GM19099 (cell line): ENCODE data around the gene POLA2.

Experiments
- POLR2A ChIP-seq: IDR thresholded peaks from 3 replicates; pipeline ENCODE4 v1.6.1; 2011; ENCODE audit warnings: low read depth; ENCODE audit not compliant: insufficient read length; ENCODE audit errors: extremely low read depth

Gene POLA2

DNA sequence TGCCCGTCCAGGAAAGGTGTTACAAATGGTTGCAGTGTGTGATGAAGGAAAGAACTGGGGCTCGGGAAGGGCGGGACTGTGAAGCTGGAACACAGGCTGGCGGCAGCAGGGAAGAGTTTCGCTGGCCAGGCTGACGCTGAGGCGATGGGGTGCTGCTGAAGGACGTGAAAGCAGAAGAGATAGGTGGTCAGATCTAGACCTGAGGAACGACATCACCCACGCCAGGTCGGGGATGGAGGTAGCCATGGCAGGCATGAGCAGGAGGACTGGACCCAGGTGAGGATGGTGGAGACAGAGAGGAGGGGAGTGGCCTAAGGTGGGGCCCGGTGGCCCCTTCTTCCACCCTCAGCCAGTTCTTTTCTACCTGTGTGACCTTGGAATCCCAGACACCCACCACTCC is 62.1 kb downstream of the POLA2 start:
- TF ChIP-seq POLR2A = no peak

DNA sequence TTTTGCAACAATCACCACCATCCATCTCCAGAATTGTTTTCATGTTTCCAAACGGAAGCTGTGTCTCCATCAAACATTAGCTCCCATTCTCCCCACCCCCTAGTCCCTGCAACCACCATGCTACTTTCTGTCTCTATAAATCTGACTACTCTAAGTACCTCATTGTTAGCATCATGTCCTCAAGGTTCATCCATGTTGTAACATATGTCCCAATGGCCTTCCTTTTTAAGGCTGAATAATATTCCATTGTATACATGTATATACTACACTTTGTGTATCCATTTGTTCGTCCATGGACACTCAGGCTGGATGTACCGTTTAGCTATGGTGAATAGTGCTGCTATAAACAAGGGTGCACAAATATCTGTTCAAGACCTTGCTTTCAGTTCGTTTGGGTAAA is 63.7 kb downstream of the POLA2 start:
- no peak for TF ChIP-seq POLR2A

DNA sequence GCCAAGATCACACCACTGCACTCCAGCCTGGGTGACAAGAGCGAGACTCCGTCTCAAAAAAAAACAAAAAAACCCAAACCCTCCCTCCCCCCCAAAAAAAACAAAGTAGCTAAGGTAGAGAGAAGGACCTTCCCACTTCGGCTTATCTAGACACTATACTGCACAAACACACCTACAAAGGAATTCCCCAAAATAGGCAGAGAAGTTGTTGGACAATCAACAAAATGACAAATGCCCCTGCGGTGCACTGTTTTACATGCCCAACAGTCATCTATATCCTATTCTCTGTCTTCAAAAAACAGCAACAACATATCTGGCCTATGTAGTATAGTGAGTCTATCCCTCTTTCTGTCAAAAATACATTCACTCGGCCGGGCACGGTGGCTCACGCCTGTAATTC is 65.3 kb downstream of the POLA2 start:
- no peak for TF ChIP-seq POLR2A

DNA sequence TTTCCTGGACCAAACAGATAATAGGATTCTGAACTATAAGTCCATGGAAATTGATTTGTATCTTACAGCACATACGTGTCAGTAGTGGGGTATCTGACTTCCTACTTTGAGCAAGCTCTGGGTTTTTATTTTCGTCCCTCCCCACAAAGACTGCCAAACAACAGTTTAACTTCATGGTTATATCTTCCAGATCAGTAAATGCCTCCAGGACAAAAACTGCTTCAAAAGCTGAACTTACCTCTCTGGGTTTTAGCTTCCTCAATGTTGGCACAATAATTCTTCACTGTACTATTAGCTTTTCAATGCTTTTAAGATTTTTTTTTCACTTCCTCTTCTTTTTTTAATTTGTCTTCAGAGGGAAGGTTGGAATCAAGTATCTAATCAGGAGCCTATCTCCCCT is 67.7 kb downstream of the POLA2 start:
- TF ChIP-seq POLR2A = no peak

DNA sequence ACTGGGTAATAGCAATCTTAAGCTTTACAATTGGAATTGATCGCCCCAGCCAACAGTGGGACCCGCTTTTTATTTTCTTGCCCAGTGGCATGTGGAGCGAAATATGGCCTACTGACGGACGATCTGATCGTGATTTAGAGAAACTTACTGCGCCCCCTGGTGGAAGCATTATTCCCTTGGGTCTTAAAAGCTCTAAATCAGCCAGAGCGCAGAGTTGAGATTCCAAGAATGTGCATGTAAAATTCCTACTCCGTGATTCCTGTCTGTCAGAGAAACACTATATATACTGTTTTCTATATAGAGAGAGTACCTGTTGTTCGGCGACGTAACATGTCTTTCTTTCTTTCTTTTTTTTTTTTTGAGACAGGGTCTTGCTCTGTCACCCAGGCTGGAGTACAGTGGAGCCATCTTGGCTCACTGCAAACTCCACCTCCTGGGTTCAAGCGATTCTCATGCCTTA is 68.2 kb downstream of the POLA2 start:
- TF ChIP-seq POLR2A = no peak

DNA sequence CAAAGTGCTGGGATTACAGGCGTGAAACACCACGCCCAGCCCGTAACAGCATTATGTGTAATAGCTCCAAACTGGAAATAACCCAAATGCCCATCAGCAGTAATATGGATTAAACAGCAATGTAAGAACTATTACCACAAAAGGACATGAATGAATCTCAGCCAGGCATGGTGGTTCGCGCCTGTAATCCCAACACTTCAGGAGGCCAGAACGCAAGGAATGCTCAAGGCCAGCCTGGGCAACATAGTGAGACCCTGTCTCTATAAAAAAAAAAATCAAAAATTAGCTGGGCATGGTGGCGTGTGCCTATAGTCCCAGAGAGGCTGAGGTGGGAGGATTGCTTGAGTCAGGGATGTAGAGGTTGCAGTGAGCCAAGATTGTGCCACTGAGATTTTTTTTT is 68.8 kb downstream of the POLA2 start:
- TF ChIP-seq POLR2A = no peak

DNA sequence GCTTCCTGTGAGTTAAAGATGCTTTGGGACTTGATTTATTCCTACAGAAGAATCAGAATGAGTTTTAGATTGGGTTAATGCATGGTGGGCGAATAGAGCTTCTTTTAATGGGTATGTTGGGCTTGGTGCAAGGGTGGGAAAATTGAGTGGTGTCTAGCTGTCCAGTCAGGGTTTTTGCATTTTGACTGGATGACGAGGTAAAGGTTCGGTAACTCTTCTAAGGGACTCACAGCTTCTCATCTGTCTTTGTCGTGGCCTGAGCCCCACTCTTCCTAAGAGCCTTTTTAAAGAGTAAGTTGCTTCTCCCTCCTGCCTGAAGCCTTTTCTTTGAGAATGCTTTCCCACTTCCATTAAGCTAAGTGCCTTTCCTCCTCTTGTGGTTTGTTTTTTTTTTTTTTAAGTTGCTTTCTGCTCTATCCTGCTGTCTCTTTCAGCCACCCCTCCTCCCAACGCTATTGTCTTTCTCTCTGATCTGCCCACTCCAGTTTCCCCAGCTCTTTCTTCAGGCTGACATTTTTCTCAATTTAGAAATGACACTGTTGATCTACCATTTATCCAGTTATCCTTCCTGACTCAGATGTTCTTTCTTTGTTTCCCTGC is 73.0 kb downstream of the POLA2 start:
- TF ChIP-seq POLR2A = no peak

DNA sequence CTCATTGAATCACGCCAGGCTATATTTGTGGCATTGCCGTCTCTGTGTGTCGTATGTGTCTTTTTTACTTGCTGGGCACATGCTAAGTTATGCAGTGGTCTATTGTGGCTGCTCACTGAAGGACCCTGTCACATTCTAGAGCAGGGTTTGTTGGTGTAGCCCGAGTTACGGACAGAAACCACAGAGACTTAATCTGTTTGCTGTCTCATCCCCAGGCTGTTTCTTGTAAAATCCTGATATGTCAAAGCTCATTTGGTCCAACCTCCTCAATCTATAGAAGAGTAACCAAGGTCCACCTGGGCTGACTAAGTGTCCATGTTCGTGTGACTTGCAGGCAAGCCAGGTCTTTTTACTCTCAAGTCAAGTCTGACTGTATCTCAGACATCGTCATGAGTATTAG is 76.9 kb downstream of the POLA2 start:
- TF ChIP-seq POLR2A = no peak

DNA sequence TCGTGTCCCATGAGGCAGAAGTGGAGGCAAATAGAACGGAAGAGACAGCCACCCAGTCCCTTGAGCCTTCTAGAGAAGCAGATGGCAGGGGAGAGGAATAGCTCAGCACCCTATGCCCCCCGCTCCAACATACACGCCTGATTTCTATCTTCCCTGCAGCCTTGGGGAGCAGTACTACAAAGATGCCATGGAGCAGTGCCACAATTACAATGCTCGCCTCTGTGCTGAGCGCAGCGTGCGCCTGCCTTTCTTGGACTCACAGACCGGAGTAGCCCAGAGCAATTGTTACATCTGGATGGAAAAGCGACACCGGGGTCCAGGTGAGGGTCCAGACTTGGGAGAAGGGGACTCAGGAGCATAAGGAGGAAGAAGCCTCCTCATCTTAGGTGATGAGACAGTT is 78.5 kb downstream of the POLA2 start:
- no peak for TF ChIP-seq POLR2A

DNA sequence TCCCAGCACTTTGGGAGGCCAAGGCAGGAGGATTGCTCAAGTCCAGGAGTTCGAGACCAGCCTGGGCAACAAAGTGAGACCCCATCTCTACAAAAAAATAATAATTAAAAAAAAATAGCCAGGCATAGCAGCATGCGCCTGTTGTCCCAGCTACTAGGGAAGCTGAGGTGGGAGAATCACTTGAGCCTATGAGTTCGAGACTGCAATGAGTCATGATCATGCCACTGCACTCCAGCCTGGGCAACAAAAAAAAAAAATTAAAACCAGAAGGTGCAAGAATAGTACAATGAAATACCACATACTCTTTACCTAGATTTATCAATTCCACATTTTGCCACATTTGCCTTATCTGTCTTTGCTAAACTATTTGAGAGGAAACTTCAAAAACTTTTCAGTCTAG is 80.1 kb downstream of the POLA2 start:
- TF ChIP-seq POLR2A = no peak
